Superior temporal gyrus (tissue), 1 donor: ENCODE data around the gene DEDD2.
A peak's percentile ranks its signal among the peaks of the same experiment; 100 is the strongest.

Experiments
- DNase-seq: peaks from one replicate; pipeline ENCODE4 v3.0.0-alpha.2; 2016; ENCODE audit errors: extremely low spot score

Gene DEDD2

DNA sequence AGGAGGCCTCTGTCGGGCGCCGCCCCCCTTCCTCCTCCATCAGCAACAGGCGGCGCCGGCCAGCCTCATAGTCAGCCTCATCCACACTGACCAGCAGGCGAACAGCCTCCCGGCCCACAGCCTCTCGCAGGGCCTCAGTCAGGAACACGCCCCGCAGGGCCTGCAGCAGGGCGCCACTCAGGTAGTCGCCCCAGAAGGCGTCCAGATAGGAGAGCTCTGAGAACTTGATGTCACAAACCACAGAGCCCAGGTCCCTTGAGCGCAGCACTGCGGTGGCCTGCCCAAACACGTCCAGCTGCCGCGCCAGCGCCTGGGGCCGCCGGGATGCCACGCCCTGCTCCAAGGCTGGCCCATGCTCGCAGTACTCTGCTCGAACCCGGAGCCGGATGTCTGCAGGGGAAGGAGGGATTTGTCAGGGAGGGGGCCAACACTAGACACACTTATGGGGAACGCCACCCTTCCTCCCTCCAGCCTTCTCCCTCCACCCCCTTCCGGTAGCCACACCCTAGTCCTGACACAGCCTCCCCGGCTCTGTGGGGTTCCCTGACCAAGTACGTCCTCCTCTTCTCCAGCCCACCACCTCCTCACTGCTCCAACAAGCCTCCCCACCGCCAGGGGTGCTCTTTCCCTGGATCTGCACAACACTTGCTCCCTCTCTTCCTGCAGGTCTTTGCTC, 17.9 kb downstream of the DEDD2 start:
- no peak for DNase-seq

DNA sequence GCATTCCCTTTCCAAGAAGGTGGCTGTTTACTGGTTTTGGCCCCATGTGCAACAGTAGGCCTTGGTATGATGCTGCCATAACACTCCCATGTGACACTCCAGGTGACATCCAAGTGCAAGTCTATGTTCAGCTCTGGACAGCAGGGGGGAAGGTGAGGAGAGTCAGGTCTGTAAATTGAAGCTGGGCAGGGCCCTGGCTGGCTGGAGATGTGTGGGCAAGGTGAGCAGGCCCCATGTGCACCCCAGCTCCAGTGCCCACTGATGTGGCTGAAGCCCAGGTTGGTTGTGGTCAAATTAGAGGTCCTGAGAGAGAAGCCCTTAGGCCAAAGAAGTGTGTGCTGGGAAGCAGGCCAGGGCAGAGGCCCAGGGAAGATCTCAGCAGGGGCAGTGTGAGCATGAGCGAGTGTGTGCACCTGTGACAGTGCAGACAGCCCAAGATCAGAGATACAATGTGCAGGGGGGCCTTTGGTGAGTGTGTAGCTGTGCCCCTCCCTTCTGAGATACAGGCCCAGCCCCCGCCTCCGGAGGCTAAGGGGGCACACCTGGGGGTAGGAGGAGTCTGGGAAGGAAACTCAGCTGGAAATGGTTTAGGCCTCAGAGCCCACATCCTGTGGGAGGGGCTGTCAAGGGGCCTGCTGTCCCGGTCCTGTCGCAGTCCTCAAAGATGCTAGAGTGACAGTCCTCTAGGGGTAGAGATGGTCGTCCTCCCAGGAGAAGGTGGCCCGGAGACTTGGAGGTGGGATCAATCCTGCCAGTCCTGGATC, 18.6 kb downstream of the DEDD2 start:
- no peak for DNase-seq

DNA sequence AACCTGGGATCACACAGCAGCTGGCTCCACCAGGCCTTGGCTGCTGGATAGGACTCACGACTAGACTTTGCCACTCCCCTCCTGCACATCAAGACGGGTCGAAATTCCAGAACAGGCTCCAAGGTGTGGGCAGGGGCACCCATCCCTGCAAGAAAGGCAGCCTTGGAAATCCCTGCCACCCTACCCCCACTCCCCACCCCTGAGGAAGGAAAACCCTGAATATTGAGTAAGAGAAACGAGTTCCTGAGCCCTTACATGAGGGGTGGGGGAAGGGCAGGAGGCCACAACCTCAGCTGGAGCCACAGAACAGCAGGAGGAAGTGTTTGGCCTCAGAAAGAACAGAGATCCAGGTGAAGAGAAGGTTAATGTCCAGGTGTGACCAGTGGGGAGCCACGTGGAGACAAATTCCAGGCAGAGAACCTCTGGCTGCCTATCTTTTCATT, 20.1 kb downstream of the DEDD2 start:
- DNase-seq: no peak

DNA sequence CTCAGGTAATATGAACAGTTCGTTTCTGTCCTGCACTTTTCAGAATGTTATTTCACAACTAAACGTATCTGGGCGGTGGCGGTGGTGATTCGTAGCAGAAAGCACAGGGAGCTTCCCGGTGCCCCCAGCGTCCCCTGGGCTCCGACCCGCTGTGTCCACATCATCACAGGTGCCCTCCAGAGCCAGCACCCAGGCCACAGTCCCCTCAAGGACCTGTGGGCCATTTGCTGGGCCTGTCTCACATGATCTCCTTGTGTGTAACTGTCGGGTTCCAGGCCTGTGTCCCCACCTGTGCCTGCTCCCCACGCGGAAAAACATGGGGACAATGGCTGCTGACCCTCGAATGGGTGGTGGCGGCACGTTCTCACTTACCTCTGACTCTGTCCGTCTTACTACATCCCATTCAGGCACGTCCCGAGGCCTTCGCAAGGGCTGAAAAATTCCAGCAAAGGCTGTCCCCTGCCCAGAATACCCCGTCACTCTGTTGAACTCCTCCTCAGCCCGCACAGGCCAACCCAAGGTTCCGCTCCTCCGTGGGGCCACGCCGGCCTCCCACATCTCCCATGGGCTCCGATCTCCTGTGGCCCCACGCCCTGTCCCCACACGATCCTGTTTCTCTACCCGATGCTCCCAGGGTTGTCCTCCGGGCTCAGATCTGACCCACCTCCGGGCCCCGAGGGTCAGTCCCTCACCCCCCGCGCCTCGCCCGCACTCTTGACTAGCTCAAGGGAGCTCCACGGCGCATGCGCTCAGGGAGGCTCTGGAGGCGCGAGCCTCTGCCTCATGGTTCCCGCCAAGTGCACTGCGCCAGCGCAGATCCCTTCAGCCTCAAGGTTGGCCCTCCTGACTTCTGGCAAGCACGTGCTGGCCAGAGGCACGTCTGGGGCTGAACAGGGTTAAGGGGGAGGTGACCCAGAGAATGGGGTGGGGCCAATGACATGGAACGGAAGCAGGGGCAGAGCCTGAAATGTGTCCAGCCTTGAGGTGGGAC, 21.2 kb downstream of the DEDD2 start:
- no peak for DNase-seq

DNA sequence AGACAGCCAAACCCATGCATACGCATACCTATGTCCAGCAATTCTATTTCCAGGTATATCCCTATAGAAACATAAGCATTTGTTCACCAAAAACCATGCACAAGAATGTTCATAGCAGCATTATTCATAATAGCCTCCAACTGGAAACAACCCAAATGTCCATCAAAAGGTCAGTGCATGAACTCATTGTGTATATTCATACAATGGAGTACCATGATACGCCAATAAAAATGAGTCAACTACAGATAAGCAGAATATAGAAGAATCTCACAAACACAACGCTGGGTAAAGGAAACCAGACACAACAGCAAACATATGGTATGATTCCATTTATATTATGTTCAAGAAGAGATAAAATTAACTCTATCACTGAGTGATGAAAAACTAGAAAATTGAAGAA, 23.8 kb downstream of the DEDD2 start:
- DNase-seq: no peak

DNA sequence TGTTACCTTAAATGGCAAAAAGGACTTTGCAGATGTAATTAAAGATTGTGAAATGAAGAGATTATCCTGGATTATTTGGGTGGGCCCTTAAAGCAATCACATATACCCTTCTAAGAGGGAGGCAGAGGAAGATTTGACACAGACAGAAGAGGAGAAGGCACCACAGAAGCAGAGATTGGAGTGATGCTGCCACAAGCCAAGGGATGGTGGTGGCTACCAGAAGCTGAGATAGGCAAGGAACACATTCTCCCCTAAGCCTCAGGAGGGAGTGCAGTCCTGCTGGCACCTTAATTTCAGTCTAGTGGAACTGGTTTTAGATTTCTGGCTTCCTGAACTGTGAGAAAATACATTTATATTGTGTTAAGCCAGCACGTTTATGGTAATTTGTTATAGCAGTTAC, 24.2 kb downstream of the DEDD2 start:
- DNase-seq: no peak

DNA sequence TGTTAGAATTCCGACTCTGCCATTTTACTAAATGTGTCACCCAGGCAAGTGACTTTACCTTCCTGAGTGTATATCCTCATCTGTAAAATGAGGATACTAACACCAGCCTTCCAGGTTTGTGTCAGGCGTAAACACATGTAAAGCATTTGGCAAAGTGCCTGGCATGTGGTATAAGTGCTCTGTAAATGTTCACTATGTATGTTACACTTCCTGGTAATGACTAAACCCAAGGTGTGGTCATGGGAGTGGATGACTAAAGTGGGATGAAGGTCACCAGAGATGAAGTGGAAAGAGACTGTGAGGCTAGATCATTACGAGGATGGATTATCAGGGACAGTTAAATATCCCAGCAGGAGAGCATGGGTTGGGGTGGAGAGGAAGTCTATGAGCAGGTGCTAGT, 25.6 kb downstream of the DEDD2 start:
- no peak for DNase-seq

DNA sequence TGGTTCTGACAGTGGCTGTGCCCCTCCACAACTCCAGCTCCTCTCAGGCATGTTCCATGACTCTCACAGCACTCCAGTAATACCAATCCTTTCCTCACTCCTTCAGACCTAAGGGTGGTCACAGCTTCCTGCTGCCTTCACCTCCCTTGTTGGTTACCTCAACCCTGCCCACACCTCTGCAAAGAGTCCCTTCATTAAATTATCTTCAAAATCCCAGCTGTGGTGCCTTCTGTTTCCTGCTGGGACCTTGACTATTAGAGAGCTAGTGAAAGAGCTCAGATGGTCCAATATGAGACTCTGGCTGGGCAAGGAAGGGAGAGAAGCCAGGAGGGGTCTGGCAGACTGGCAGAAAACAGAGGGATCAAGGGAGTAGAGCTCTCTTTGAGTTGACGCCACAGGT, 26.1 kb downstream of the DEDD2 start:
- no peak for DNase-seq

DNA sequence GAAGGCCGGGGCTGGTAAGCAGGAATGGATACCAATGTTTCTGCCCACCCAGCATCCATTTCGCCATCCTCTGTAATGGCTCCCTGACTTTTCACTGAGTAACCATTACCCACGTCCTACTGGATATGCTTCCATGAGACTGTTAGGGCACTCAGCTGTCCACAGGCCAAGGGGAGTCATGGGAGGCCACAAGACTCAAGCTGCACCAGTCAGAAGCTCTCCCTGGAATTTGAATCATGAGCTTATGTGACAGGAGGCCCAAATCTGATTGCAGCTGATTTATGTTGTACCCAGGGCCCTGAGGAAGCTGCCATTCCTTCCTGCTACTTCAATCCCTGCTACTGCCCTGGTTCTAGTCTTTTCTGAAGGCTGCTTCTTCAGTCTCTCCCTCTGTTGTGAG, 28.3 kb downstream of the DEDD2 start:
- DNase-seq: no peak

DNA sequence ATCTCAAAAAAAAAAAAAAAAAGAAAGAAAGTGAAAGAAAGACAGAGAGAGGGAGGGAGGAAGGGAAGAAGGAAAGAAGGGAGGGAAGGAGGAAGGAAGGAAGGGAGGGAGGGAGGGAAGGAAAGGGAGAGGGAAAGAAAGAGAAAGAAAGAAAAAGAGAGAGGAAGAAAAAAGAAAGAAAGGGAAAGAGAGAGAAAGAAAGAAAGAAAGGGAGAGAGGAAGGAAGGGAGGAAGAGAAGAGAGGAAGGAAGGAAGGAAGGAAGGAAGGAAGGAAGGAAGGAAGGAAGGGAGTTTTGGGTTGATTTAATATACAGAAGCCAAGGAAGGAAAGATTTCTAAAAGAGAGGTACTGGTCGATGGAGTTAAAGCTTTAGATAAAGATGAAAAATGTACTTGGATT, 28.8 kb downstream of the DEDD2 start:
- DNase-seq: no peak

DNA sequence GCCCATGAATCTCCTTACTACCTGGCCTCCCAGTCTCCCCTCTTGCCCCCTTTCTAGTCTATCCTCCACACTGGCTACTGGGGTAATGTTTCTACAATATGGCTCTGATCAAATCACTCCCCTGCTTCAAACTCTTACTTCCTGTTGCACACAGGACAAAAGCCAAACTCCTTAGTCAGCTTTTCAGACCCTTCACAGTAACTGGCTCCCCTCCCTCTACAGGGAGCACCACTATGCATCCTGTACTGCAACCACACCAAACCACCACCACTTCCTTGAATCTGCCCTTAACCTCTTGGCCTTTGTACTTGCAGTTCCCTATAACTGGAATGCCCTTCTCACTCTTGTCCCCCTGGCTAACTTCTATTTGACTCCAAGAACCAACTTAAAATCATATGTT, 32.2 kb downstream of the DEDD2 start:
- DNase-seq: no peak

DNA sequence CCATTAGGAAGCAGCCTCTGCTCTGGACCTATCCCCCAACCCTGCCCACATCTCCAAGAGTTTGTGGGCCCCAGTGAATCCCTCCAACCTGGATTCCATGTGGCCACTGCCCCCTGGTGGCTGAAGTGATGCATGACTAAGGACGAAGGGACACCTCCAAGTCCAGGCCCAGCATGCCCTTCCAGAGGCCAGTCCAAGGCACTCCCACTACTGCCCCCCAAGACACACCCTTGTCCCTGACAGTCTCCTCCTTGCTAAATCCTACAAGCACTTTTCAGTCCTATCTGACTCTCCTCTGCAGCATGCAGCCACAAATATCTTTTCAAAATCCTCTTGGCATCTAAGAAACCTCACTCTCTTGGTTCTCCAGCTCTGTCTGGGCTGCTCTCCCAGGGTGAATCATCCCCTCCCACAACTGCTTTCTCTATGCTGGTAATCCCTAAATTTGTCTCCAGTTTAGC, 33.0 kb downstream of the DEDD2 start:
- DNase-seq: peak; percentile 92

DNA sequence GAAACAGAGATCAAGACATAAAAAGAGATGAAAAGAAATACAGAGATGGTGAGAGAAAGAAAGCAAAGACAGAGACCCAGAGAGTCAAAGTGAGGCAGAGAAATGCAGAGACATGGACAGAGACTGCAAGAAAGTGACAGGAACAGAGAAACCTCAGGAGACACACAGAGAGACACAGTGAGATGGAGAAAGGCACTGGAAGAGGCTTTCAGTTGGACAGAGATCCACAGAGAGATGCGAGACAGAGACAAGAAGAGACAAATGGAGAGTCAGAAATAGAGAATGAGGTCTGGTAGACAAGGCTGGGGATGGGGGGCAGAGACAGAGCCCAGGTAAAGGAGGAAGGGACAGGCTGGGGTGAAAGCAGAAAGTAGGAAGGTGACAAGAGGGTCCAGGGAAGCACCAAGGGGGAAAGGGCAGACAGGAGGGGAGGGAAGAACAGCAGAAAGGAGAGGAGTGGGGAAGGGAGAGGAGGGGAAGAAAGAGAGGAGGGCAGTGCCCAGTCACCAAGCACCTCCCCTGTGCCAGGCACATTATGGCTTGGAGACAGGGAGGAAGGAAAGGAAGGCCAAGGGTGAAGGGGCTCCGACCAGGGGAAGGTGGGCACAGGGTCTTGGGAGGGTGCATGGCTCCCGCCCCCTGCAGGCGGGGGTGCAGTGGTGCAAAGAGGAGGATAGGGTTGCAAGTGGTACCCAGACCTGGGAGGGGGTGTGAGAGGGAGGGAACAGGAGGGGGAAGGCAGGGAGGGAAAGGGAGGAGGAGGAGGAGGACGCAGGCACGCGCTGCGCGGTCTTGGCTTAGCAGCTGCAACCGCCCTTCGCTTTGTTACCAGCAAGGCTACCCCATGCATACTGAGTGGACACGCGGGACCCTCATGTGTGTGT, 38.4 kb downstream of the DEDD2 start:
- no peak for DNase-seq

DNA sequence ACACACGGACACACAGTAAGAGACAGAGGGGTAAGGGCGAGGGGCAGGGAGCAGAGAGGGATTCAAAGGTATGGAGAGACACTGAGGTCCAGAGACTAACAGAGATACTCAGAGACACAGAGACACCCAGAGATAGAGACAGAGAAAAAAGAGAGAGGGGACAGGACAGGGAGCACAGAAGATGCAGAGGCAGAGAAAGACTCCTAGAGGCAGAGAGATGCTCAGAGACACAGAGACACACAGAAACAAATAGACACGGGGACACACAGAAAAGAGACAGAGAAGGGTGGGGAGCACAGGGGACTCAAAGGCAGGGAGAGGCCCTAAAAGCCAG, 39.8 kb downstream of the DEDD2 start:
- no peak for DNase-seq

DNA sequence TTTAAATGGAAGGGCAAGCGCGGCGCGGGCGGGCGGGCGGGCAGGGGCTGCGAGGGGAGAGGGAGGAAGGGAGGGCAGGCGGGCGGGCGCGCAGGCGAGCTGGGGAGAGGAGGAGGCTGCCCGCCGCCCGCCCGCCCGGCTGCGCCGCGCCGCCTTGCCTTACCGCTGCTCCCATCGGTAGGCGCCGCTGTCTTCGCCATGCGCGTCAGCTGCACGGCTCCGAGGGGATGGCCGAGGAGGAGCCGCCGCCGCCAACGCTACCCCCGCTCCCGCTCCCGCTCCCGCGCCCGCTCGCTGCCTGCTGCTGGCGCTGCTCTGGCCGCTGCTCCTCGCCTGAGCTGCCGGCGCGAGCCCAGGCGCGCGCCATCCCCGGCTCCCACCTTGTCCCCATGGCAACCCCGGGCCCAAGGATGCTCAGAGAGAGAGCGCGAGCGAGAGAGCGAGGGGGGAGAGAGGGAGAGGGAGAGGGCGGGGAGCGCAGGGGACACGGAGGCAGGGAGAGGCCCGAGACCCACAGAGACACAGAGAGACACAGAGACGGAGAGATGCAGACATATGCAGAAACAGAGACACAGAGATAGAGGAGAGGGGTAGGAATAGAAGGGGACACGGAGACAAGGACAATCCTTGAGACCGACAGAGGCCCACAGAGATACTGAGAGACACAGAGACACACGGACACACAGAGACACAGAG, 40.3 kb downstream of the DEDD2 start:
- peak; percentile 69 for DNase-seq

DNA sequence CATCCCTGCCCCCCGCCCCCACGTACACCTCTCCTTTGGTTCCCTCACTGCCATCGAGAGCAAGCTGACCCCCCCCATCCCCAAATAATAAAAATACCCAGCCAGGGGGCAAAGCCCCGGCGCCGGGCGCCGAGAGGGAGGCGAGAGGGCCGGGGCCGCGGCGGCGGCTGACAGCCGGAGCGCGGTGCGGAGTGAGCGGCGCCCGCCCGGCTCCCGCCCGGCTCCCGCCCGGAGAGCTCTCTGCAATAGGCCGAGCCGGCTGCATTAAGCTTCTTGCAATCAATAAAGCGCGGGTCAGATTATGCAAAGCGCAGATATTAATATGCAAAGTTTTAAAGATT, 40.9 kb downstream of the DEDD2 start:
- DNase-seq: no peak

DNA sequence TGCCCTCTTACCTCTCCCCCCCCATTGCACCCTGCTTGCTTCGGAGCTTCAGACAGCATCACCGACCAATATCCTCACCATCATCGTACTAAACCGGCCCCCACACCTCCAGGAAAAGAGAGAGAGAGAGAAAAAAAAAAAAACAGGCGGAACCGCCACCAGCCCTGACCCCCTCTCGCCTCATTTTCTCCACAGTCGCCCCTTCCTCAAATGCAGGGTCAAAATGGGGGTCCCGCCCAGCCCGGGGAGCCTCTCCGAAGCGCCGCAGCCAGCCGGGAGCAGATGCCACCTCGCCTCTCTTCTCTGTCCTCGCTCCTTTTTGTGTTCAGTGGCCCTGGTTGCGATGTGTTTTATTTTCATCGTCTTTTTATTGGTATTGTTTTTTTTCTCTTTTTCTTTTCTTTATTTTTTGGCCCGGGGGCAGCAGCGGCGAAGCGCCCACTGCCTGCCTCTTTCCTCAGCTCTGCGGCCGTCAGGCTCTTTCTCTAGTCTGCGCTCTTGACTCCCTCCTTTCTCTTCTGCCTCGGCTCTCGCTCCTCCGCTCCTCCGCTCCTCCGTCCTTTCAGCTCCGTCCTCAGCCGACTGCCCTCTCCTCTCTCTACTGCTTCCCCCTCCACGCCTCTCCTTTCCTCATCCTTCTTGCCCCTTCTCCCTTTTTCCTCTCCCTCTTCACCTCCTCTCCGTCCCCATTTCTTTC, 41.4 kb downstream of the DEDD2 start:
- peak; percentile 49 for DNase-seq

DNA sequence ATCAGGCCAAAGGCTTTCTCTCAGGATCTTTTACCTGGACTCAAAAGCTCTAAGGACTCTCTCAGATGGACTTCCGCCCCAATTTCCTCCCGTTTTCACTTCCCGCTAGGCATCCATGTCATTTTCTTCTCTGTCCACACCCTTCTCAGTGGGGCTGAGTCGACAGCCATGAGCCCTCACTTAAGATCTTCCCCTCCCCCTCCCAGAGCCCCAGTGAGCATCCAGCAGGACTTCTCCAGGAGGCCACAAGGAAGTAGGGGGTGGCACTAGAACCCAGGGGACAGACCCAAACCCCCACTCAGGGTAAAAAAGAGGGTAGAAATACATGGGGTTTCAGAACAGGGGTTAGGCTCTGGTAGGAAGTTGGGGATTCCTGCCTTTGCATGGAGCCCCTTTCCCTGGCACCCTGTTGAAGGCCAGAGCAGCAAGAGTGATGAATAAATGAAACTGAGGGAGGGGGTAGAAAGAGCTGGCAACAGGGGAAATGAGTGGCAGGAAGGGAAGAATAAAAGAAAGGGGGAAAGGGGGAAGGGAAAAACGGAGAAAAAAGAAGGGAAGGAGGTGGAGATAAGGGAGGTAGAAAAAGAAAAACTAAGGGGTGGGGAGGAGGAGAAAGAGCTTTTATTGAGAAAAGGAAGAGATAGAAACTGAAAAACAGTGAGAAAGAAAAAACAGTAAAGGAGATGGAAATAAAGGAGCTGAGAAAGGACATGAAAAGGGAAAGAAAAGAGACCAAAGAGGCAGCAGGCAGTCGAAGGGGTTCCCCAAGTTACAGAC, 42.3 kb downstream of the DEDD2 start:
- no peak for DNase-seq

DNA sequence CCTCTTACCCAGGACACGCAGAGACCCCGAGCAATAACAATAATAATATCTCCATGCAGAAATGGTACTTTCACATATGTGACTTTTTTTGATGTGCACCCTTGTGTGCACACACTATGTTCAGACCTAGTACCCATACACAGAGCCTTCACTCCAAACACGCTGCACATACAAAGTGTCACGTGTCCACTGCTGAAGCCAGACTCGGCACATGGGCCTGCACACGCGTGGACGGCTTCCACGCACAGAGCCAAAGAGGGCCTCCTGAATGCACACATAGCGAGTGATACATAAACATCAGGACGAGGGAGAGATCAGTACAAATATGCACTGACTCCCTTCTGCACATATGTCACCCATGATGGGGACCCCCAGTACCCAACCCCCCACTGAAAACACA, 43.3 kb downstream of the DEDD2 start:
- no peak for DNase-seq
